OCI-LY7 (cell line): ENCODE data around the gene MYH6.

Source experiments
- CTCF ChIP-seq: fragments of 200-600 bp; sonication (generic); conservative IDR thresholded peaks from 2 replicates; pipeline ENCODE4 v1.5.1; 2014; ENCODE audit warnings: mild to moderate bottlenecking, antibody characterized with exemption, low read length, moderate library complexity, mixed read lengths
- EZH2phosphoT487 ChIP-seq: fragments of 200-600 bp; sonication (generic); IDR thresholded peaks from 2 replicates; pipeline ENCODE4 v1.6.1; 2018; ENCODE audit warnings: low read depth, borderline replicate concordance, mild to moderate bottlenecking, mixed run types, antibody characterized with exemption, low read length, moderate library complexity, mixed read lengths

GRCh38 chr14:23373041-23373440, 35.0 kb downstream of the MYH6 start:
- no peak for TF ChIP-seq CTCF
- TF ChIP-seq EZH2phosphoT487, result no peak
